ENCODE measurements around the gene HECTD2. TPM values are rescaled to one million over a fixed set of nuclear protein-coding genes. Genes with fewer than 3 reads are reported as not detected.

Gene HECTD2
- total and polyA plus RNA-seq, 9 of the 15 experiments (the other 6 are each of a cell fraction or from before 2014, with no cell fraction given), result 1.3 to 5.9 (median 3.9) TPM

- TF ChIP-seq ZFP91 (CRISPR knock-in tag; IDR thresholded peaks at IDR 0.05) (no peak), TSC22D4 (tag; IDR thresholded peaks at IDR 0.05) (no peak), ZNF609 (CRISPR knock-in tag; IDR thresholded peaks at IDR 0.05; ENCODE audit: borderline replicate concordance) (no peak), ZNF511 (CRISPR knock-in tag; IDR thresholded peaks at IDR 0.05) (no peak)
Observed at GRCh38 chr10:91367558-91367957, 42.6 kb upstream of the HECTD2 start (continued).

Data from K562 (cell line).